ENCODE measurements around the gene MYO10.

The MYO10 gene

DNA sequence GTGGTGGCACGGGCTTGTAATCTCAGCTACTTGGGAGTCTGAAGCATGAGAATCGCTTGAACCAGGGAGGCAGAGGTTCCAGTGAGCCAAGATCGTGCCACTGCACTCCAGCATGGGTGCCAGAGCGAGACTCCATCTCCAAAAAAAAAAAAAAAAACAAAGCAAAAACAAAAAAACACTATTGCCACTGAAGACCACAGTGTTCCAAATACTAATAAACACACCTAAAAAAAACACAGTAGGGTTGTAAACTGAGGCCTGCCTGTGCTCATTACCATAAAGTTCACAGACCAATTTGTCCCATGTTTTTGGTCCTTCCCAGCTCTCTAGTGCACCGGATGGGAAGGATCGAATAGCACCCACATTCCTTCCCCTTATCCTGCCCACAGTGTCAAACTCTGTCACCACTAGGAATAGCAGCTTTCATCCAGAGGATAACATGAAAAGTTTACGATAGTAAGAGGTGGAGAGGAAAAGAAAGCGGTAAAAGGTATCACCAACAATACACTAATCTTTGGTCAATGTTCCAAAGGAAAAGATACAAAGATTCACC lies 49.2 kb downstream of the MYO10 start (continued):
- TF ChIP-seq CSRNP3 (CRISPR knock-in tag; IDR thresholded peaks at IDR 0.05), result no peak
- TF ChIP-seq PPARA (CRISPR knock-in tag; IDR thresholded peaks at IDR 0.05; ENCODE audit: borderline replicate concordance), result no peak
- no peak for TF ChIP-seq TOX (CRISPR knock-in tag; IDR thresholded peaks at IDR 0.05; ENCODE audit: borderline replicate concordance)
- TF ChIP-seq ARNTL (CRISPR knock-in tag; IDR thresholded peaks at IDR 0.05; ENCODE audit: borderline replicate concordance, low read depth), result no peak
- TF ChIP-seq TCF4 (CRISPR knock-in tag; IDR thresholded peaks at IDR 0.05; ENCODE audit: borderline replicate concordance), result no peak
- TF ChIP-seq ZC3H10 (CRISPR knock-in tag; IDR thresholded peaks at IDR 0.05), result no peak

DNA sequence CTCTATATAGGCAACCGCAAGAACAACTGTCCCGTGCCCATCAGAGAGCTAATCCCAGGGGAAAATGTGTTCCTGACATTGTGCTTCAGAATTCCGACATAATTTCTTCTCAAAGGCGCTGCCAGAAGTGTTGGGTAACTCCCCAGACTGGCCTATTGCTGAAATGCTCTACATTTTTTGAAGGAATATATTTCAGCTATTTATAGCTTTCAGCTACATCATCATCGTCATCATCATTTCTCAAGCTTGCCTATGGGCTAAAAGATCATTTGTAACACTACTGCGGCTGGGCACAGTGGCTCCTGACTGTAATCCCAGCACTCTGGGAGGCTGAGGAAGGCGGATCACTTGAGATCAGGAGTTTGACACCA lies 49.7 kb downstream of the MYO10 start:
- ATAC-seq, result no peak
- TF ChIP-seq ZNF70 (CRISPR knock-in tag; IDR thresholded peaks at IDR 0.05) (no peak), ZFP3 (CRISPR knock-in tag; IDR thresholded peaks at IDR 0.05) (no peak), ARNTL (CRISPR knock-in tag; IDR thresholded peaks at IDR 0.05; ENCODE audit: borderline replicate concordance, low read depth) (no peak), TCF4 (CRISPR knock-in tag; IDR thresholded peaks at IDR 0.05; ENCODE audit: borderline replicate concordance) (no peak), ISL1 (CRISPR knock-in tag; IDR thresholded peaks at IDR 0.05) (no peak), PPARA (CRISPR knock-in tag; IDR thresholded peaks at IDR 0.05; ENCODE audit: borderline replicate concordance) (no peak), ZC3H10 (CRISPR knock-in tag; IDR thresholded peaks at IDR 0.05) (no peak), PATZ1 (CRISPR knock-in tag; IDR thresholded peaks at IDR 0.05; ENCODE audit: borderline replicate concordance) (no peak), GLIS3 (CRISPR knock-in tag; IDR thresholded peaks at IDR 0.05) (no peak), SNAI2 (CRISPR knock-in tag; IDR thresholded peaks at IDR 0.05) (no peak), ZNF8 (CRISPR knock-in tag; IDR thresholded peaks at IDR 0.05) (no peak), POU6F1 (CRISPR knock-in tag; IDR thresholded peaks at IDR 0.05; ENCODE audit: borderline replicate concordance, low read depth) (no peak), CSDC2 (CRISPR knock-in tag; IDR thresholded peaks at IDR 0.05) (no peak), TOX (CRISPR knock-in tag; IDR thresholded peaks at IDR 0.05; ENCODE audit: borderline replicate concordance) (no peak), OSR1 (CRISPR knock-in tag; IDR thresholded peaks at IDR 0.05) (no peak), ESRRG (CRISPR knock-in tag; IDR thresholded peaks at IDR 0.05) (no peak)
- TF ChIP-seq, protein P1, sequence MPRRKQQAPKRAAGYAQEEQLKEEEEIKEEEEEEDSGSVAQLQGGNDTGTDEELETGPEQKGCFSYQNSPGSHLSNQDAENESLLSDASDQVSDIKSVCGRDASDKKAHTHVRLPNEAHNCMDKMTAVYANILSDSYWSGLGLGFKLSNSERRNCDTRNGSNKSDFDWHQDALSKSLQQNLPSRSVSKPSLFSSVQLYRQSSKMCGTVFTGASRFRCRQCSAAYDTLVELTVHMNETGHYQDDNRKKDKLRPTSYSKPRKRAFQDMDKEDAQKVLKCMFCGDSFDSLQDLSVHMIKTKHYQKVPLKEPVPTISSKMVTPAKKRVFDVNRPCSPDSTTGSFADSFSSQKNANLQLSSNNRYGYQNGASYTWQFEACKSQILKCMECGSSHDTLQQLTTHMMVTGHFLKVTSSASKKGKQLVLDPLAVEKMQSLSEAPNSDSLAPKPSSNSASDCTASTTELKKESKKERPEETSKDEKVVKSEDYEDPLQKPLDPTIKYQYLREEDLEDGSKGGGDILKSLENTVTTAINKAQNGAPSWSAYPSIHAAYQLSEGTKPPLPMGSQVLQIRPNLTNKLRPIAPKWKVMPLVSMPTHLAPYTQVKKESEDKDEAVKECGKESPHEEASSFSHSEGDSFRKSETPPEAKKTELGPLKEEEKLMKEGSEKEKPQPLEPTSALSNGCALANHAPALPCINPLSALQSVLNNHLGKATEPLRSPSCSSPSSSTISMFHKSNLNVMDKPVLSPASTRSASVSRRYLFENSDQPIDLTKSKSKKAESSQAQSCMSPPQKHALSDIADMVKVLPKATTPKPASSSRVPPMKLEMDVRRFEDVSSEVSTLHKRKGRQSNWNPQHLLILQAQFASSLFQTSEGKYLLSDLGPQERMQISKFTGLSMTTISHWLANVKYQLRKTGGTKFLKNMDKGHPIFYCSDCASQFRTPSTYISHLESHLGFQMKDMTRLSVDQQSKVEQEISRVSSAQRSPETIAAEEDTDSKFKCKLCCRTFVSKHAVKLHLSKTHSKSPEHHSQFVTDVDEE (CRISPR knock-in tag; IDR thresholded peaks at IDR 0.05), result no peak

GRCh38 chr5:16885635-16886365 lies 50.3 kb downstream of the MYO10 start:
- no peak for ATAC-seq
- TF ChIP-seq PATZ1 (CRISPR knock-in tag; IDR thresholded peaks at IDR 0.05; ENCODE audit: borderline replicate concordance), result no peak
